Transverse colon (tissue), 4 donors: Measurements from ENCODE around the gene LCK. TPM values are rescaled to one million over a fixed set of nuclear protein-coding genes. Genes with fewer than 3 reads are reported as not detected.

ENCODE experiments used
- DNase-seq: peaks from one replicate; pipeline ENCODE4 v3.0.0-alpha.2; 2019
- H3K27ac ChIP-seq, 4 donors: fragments of 200-600 bp; sonication (generic); 2 replicates each; pipeline ENCODE4 v1.5.1; 2016 to 2018; ENCODE audit warnings: inconsistent platforms in 4 of 4
- H3K27me3 ChIP-seq: fragments of 200-600 bp; sonication (generic); 2 replicates; pipeline ENCODE4 v1.5.1; 2017; ENCODE audit warnings: inconsistent platforms
- H3K36me3 ChIP-seq, 4 donors: fragments of 200-600 bp; sonication (generic); 2 replicates each; pipeline ENCODE4 v1.5.1; 2017 to 2019; ENCODE audit warnings: inconsistent platforms in 4 of 4
- H3K4me1 ChIP-seq, 4 donors: fragments of 200-600 bp; sonication (generic); 2 replicates each; pipeline ENCODE4 v1.5.1; 2017 to 2020; ENCODE audit warnings: inconsistent platforms in 4 of 4
- H3K4me3 ChIP-seq, 4 donors: fragments of 200-600 bp; sonication (generic); 1 replicate in 1 of 4; 2 replicates in 3 of 4; pipeline versions ENCODE4 v1.5.1 to v1.6.1; 2017 to 2019; ENCODE audit warnings: inconsistent platforms in 4 of 4
- H3K9me3 ChIP-seq, 2 donors: fragments of 200-600 bp; sonication (generic); 2 replicates each; pipeline ENCODE4 v1.5.1; 2017 to 2019; ENCODE audit warnings: inconsistent platforms in 2 of 2
- EP300 ChIP-seq: sonication (generic); formaldehyde crosslinking; IDR thresholded peaks from one replicate; pipeline ENCODE4 v1.6.1; 2017; ENCODE audit warnings: antibody characterized with exemption, low read depth
- POLR2A ChIP-seq: fragments of 450-650 bp; IDR thresholded peaks from one replicate; pipeline ENCODE4 v1.6.1; 2016; ENCODE audit warnings: antibody characterized with exemption, mild to moderate bottlenecking, moderate library complexity
- POLR2AphosphoS5 ChIP-seq, 3 donors: sonication (generic); formaldehyde crosslinking; IDR thresholded peaks; one replicate each; pipeline ENCODE4 v1.6.1; 2016; ENCODE audit warnings: antibody characterized with exemption in 3 of 3
- WGBS, 2 donors: methylation state at CpG; one replicate each; pipeline ENCODE4 v1.1.5; 2018; ENCODE audit warnings: low coverage in 1 of 2; 5-methylcytosine and 5-hydroxymethylcytosine counted together
- in situ Hi-C, 4 donors: fragments of 200-750 bp; cut with MboI; loops; one replicate each; pipeline versions ENCODE4 v1.15.0 to v1.15.1; 2017; ENCODE audit warnings: low sequenced_read_pairs in 3 of 4, low pct_ligation_motif_present in 1 of 4, low pct_unique_long_range_greater_than_20kb in 1 of 4
- intact Hi-C: fragments of 100-400 bp; cut with DNase I; formaldehyde crosslinking; loops from one replicate; pipeline ENCODE4 v1.15.1; 2023; ENCODE audit warnings: low total_unique reads
- total RNA-seq, 4 donors: library from RNA; depleted of rRNA; stranded (reverse); fragments of >200 nt; gene quantifications; one replicate each; pipeline ENCODE4 v1.1.0, GENCODE V29; 2016
- TF ChIP-seq, protein P1 (sequence below), 5 experiments: fragments of 200-600 bp in 3 of 5; fragments of 450-650 bp in 2 of 5; sonication (generic) in 3 of 5; IDR thresholded peaks; 1 replicate in 2 of 5; 2 replicates in 3 of 5; pipeline ENCODE4 v1.5.1; 2016 to 2017; ENCODE audit warnings: antibody characterized with exemption in 5 of 5, inconsistent platforms in 3 of 5, mild to moderate bottlenecking in 2 of 5, moderate library complexity in 1 of 5

The LCK gene
- total RNA-seq, 4 donors from 2014 or later: 4.5 to 12.3 (median 8.7) TPM; not detected in 1

- in situ Hi-C loops (loop anchor here in 1 of 4 donors (25.0 kb wide), 1 partner anchor 168 kb away; the partner anchor contains the start of gene BSDC1), intact Hi-C loops (no loop called here)
- Histone ChIP-seq H3K36me3 (no peaks in the 10 kb centered on the region), H3K4me3 (no peak overlapping the region), H3K9me3 (no peaks in the 10 kb centered on the region), H3K27ac (no peak overlapping the region), H3K4me1 (peaks cover 28 to 49% (median 43%) of the 10 kb centered on the region in 4 donors), H3K27me3 (no peaks in the 10 kb centered on the region)
- WGBS, 2 donors: 92 to 93% methylated on average over 6 to 7 of the region's 7 CpGs
- TF ChIP-seq POLR2A (no peak), POLR2AphosphoS5 (IDR thresholded peaks at IDR 0.05) (no peak), EP300 (no peak)
- TF ChIP-seq, protein P1, sequence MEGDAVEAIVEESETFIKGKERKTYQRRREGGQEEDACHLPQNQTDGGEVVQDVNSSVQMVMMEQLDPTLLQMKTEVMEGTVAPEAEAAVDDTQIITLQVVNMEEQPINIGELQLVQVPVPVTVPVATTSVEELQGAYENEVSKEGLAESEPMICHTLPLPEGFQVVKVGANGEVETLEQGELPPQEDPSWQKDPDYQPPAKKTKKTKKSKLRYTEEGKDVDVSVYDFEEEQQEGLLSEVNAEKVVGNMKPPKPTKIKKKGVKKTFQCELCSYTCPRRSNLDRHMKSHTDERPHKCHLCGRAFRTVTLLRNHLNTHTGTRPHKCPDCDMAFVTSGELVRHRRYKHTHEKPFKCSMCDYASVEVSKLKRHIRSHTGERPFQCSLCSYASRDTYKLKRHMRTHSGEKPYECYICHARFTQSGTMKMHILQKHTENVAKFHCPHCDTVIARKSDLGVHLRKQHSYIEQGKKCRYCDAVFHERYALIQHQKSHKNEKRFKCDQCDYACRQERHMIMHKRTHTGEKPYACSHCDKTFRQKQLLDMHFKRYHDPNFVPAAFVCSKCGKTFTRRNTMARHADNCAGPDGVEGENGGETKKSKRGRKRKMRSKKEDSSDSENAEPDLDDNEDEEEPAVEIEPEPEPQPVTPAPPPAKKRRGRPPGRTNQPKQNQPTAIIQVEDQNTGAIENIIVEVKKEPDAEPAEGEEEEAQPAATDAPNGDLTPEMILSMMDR (IDR thresholded peaks at IDR 0.05): no peak
- no peak for DNase-seq
These were observed 32.0 kb upstream of the LCK start for GRCh38 chr1:32219022-32219421.

DNA sequence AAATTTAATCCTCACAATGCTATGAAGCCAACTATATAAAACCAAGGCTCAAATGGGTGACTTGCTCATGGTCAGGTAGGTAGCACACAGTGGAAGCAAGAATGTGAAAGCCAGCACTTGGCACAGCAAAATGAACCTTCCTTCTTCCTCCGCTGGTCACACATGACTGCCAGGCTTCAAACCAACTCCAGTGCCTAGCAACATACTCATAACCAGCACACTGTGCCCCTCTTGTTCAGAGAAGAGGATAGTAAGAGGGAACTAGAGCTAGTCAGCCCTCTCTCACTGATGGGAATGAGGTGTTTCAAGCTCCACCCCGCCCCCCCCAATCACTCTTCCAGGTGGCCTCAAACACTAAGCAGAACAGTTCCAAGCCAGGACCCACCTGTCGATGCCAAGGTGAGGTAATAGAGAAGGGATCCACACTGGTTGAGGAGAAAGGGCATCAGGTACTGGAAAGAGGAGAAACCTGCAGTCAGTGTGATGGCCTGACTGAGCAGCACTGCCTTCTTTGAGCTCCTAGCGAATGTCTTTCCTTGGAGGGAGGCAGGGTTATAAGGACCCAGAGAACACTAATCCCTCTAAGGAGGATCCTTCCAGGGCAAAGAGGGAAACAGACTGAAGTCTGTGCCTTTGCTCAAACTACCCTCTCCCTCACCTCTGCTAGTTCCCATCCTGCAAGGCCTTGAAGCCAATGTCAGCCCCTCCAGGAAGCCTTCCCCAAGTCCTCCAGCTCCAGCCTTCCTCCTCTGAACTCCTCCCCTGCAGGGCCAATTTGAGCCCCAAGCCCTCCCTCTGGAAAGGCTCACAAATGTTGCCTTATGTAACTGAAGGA lies 30.1 kb upstream of the LCK start:
- no peak for DNase-seq
- intact Hi-C loops: no loop called here
- Histone ChIP-seq H3K4me1 (peaks cover 27 to 41% (median 35%) of the 10 kb centered on the region in 4 donors), H3K4me3 (peak overlapping the region in 3 of 4 donors; percentile 79 to 95 (median 84)), H3K27me3 (no peaks in the 10 kb centered on the region), H3K36me3 (peaks cover 0 to 6% (median 0%) of the 10 kb centered on the region in 4 donors), H3K9me3 (no peaks in the 10 kb centered on the region), H3K27ac (peak overlapping the region; percentile 87 to 93 (median 91))
- TF ChIP-seq POLR2AphosphoS5 (IDR thresholded peaks at IDR 0.05): no peak
- TF ChIP-seq, protein P1 (IDR thresholded peaks at IDR 0.05): no peak
- no peak for TF ChIP-seq POLR2A
- TF ChIP-seq EP300: no peak
- WGBS, 2 donors: 89 to 100% methylated on average over 2 to 4 of the region's 4 CpGs
- in situ Hi-C loops: loop anchor here in 1 of 4 donors (25.0 kb wide), 1 partner anchor 166 kb away; the partner anchor contains the start of gene BSDC1

DNA sequence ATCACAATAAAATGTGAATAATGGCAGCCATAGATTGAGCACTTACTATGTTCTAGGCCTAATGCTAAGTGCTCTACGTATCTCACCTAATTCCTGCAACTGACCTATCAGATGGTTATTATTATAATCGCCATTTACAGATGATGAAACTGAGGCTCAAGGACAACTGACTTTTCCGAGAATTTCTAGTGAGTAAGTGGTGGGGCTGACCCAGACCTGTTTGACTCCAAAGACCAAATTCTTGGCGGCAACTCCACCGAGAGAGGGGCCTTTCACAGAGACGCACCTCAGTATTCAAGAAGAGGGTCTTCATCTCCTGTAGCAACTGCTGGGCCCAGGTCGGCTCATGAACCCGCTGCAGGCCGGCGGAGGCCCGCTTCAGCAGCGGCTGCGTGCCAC lies 29.5 kb upstream of the LCK start:
- Histone ChIP-seq H3K27me3 (no peaks in the 10 kb centered on the region), H3K4me3 (peak overlapping the region; percentile 79 to 98 (median 90)), H3K4me1 (peaks cover 23 to 35% (median 29%) of the 10 kb centered on the region in 4 donors), H3K27ac (peak overlapping the region; percentile 87 to 93 (median 91)), H3K9me3 (no peaks in the 10 kb centered on the region), H3K36me3 (peaks cover 0 to 12% (median 2%) of the 10 kb centered on the region in 4 donors)
- intact Hi-C loops: no loop called here
- in situ Hi-C loops: loop anchor here in 1 of 4 donors (25.0 kb wide), 1 partner anchor 166 kb away; the partner anchor contains the start of gene BSDC1
- TF ChIP-seq POLR2A (no peak), EP300 (no peak), POLR2AphosphoS5 (IDR thresholded peaks at IDR 0.05) (no peak)
- TF ChIP-seq, protein P1 (IDR thresholded peaks at IDR 0.05): no peak
- DNase-seq: no peak
- 7 to 20% methylated on average over 2 to 11 of the region's 13 CpGs for WGBS, 2 donors
